ENCODE results near the gene MBD5. TPM values are rescaled to one million over a fixed set of nuclear protein-coding genes. Genes with fewer than 3 reads are reported as not detected.

MBD5 gene
- total and polyA plus RNA-seq, 8 donors: 3.2 to 173 (median 26.5) TPM

DNA sequence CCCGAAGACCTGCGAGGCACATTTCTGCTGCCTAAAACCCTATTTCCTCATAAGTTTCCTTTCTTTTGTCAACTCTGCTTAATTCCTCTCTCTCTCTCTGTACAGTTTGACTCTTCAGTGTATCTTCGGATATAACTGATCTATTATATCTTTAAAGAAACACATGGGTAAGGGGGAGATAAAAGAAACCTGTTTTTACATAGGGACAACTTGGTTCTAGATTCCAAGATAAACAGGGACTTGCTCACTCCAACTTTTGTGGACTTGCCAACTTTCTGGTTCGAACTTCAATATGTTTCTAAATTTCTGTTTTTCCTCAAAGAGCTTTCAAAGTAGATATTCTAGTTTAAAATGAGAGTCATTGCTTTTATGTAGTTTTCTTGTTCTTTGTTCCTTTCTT, 441.0 kb downstream of the MBD5 start:
- H3K27me3 ChIP-seq: no peaks in the 10 kb centered on the region
- no peaks in the 10 kb centered on the region for H3K9me3 ChIP-seq
- no peak overlapping the region for H3K27ac ChIP-seq
- TF ChIP-seq POLR2A (IDR thresholded peaks at IDR 0.05): no peak
- TF ChIP-seq, protein P1, sequence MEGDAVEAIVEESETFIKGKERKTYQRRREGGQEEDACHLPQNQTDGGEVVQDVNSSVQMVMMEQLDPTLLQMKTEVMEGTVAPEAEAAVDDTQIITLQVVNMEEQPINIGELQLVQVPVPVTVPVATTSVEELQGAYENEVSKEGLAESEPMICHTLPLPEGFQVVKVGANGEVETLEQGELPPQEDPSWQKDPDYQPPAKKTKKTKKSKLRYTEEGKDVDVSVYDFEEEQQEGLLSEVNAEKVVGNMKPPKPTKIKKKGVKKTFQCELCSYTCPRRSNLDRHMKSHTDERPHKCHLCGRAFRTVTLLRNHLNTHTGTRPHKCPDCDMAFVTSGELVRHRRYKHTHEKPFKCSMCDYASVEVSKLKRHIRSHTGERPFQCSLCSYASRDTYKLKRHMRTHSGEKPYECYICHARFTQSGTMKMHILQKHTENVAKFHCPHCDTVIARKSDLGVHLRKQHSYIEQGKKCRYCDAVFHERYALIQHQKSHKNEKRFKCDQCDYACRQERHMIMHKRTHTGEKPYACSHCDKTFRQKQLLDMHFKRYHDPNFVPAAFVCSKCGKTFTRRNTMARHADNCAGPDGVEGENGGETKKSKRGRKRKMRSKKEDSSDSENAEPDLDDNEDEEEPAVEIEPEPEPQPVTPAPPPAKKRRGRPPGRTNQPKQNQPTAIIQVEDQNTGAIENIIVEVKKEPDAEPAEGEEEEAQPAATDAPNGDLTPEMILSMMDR (IDR thresholded peaks at IDR 0.05): no peak
- TF ChIP-seq POLR2AphosphoS5 (IDR thresholded peaks at IDR 0.05): no peak
- TF ChIP-seq EP300 (IDR thresholded peaks at IDR 0.05): no peak
- DNase-seq: no peak
- H3K4me3 ChIP-seq: no peak overlapping the region
- H3K4me1 ChIP-seq: peaks cover 0 to 7% (median 0%) of the 10 kb centered on the region in 4 donors
- WGBS, 5 donors: 81 to 90% (median 84%) methylated on average over 4 of the region's 4 CpGs
- intact Hi-C loops (cut with DNase I; ENCODE audit: low total_unique reads): no loop called here
- H3K36me3 ChIP-seq: peaks cover 6 to 22% (median 12%) of the 10 kb centered on the region in 4 donors

DNA sequence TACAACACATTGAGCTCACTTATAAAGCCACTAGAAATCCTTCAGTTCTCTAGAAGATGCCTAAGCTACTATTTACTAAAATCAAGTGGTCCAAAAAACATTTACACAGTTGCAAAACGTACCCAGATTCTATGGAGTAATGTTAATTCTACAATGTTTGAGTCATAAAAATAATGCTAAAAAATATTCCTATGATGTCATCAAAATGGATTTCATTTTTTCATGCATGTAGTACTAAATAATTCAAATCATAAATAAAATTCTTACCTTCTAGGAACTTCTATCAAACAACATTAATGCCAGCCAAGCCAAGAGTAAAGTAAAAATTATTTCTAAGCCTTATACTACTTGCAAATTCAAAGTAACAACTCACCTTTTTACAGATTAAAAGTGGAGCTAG, 454.7 kb downstream of the MBD5 start:
- 81 to 88% (median 83%) methylated on average over 1 of the region's 1 CpG for WGBS, 5 donors
- intact Hi-C loops (cut with DNase I; ENCODE audit: low total_unique reads): no loop called here
- no peak overlapping the region for H3K27ac ChIP-seq

DNA sequence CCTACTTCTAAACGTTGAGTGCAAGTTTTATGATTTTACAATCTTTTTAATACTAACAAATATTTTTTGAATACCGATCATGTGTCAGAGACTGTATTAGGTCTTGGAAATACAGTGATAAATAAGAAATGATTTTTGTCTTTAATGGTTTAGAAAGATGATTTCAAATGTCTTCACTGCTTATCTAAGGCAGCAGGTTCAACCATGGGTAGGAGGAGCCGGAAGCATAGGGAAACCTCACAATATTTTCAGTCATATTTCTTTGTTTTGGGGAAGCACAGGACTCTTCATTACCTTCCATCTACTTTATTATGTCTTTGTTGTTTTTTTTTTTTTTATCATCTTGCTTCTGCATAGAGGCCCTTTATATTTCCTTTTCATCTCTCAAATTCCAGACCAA, 458.5 kb downstream of the MBD5 start:
- no peaks in the 10 kb centered on the region for H3K9me3 ChIP-seq
- H3K36me3 ChIP-seq: peaks cover 0 to 8% (median 2%) of the 10 kb centered on the region in 4 donors
- intact Hi-C loops (cut with DNase I; ENCODE audit: low total_unique reads): no loop called here
- DNase-seq: no peak
- no peaks in the 10 kb centered on the region for H3K4me1 ChIP-seq
- no peak for TF ChIP-seq EP300 (IDR thresholded peaks at IDR 0.05)
- no peak for TF ChIP-seq POLR2A (IDR thresholded peaks at IDR 0.05)
- no peak for TF ChIP-seq POLR2AphosphoS5 (IDR thresholded peaks at IDR 0.05)
- TF ChIP-seq, protein P1 (IDR thresholded peaks at IDR 0.05): no peak
- 74 to 85% (median 80%) methylated on average over 3 of the region's 3 CpGs for WGBS, 5 donors
- no peak overlapping the region for H3K4me3 ChIP-seq
- no peaks in the 10 kb centered on the region for H3K27me3 ChIP-seq
- no peak overlapping the region for H3K27ac ChIP-seq

More for the DNA sequence above, 454.7 kb downstream of the MBD5 start:
- no peak for DNase-seq
- H3K36me3 ChIP-seq: no peaks in the 10 kb centered on the region
- TF ChIP-seq, protein P1 (IDR thresholded peaks at IDR 0.05): no peak
- TF ChIP-seq POLR2A (IDR thresholded peaks at IDR 0.05) (no peak), EP300 (IDR thresholded peaks at IDR 0.05) (no peak), POLR2AphosphoS5 (IDR thresholded peaks at IDR 0.05) (no peak)
- H3K27me3 ChIP-seq: no peaks in the 10 kb centered on the region
- no peaks in the 10 kb centered on the region for H3K9me3 ChIP-seq
- H3K4me1 ChIP-seq: no peaks in the 10 kb centered on the region
- H3K4me3 ChIP-seq: no peak overlapping the region

DNA sequence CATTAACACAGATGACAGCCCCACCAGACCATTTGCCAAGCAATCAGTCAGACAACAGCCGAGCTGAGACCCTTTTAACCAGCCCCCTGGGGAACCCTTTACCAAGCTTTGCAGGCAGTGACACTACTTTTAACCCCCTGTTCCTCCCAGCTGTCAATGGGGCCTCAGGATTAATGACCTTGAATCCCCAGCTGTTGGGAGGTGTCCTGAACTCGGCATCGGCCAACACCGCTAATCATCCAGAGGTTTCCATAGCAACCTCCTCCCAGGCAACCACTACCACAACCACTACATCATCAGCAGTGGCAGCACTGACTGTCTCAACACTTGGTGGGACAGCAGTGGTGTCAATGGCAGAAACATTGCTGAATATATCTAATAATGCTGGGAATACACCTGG, 462.8 kb downstream of the MBD5 start:
- Histone ChIP-seq H3K27me3 (no peaks in the 10 kb centered on the region), H3K36me3 (peaks cover 0 to 8% (median 2%) of the 10 kb centered on the region in 4 donors), H3K27ac (no peak overlapping the region), H3K9me3 (no peaks in the 10 kb centered on the region), H3K4me3 (no peak overlapping the region), H3K4me1 (no peaks in the 10 kb centered on the region)
- WGBS, 5 donors: 43 to 63% (median 50%) methylated on average over 4 of the region's 4 CpGs
- peak in 1 of 2 donors; percentile 17 for DNase-seq
- TF ChIP-seq POLR2A (IDR thresholded peaks at IDR 0.05) (no peak), EP300 (IDR thresholded peaks at IDR 0.05) (no peak), POLR2AphosphoS5 (IDR thresholded peaks at IDR 0.05) (no peak)
- TF ChIP-seq, protein P1 (IDR thresholded peaks at IDR 0.05): no peak
- intact Hi-C loops (cut with DNase I; ENCODE audit: low total_unique reads): no loop called here

Data from stomach (tissue), 9 donors.